ENCODE results near the gene FGD6. TPM values are rescaled to one million over a fixed set of nuclear protein-coding genes. Genes with fewer than 3 reads are reported as not detected.

Gene FGD6
- total RNA-seq, 1 experiment from 2014 or later: 23.5 TPM

DNA sequence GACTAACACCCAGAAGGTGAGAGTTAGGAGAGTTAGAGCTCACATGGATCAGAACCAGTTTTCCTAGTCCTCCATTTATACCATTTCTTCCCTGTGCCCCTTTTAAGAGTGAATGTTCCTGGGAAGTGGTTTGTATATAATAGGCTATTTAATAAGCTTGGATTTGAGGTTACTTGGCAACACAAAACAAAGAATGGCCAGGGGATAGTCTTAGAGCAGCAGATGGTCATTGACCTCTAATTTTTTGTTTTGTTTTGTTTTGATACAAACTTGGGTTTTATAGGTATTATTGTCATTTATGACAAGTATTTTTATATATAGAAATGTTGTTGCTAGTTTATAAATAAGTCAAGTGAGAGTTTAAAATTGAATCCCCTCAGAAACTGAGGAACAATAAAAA, 36.1 kb upstream of the FGD6 start:
- Mint-ChIP-seq H3K36me3 (ENCODE audit: insufficient read depth, unreplicated experiment) (peaks cover 50% of the 10 kb centered on the region), H3K4me1 (ENCODE audit: low read depth, unreplicated experiment) (peaks cover 4% of the 10 kb centered on the region), H3K27ac (ENCODE audit: unreplicated experiment) (no peak overlapping the region), H3K27me3 (ENCODE audit: insufficient read depth, unreplicated experiment) (no peaks in the 10 kb centered on the region), H3K4me3 (ENCODE audit: unreplicated experiment) (no peak overlapping the region), H3K9me3 (ENCODE audit: unreplicated experiment) (no peaks in the 10 kb centered on the region)
- Histone ChIP-seq H3K4me1 (0 out of 2 replicates have a peak, but pooled peaks cover under 1% of the 10 kb centered on the region), H3K36me3 (ENCODE audit: control insufficient read depth, insufficient read depth, low read length) (no peaks in the 10 kb centered on the region), H3K27me3 (replicated peaks; ENCODE audit: control insufficient read depth, insufficient read depth, low read length) (no peaks in the 10 kb centered on the region), H3K9me3 (no peaks in the 10 kb centered on the region), H3K4me3 (ENCODE audit: low read depth, low read length) (no peak overlapping the region)
- ChIA-PET POLR2A (no interaction called here), CTCF (no interaction called here)
- BruUV-seq (replicated peaks): no TSS peak
- TF ChIP-seq, protein P1, sequence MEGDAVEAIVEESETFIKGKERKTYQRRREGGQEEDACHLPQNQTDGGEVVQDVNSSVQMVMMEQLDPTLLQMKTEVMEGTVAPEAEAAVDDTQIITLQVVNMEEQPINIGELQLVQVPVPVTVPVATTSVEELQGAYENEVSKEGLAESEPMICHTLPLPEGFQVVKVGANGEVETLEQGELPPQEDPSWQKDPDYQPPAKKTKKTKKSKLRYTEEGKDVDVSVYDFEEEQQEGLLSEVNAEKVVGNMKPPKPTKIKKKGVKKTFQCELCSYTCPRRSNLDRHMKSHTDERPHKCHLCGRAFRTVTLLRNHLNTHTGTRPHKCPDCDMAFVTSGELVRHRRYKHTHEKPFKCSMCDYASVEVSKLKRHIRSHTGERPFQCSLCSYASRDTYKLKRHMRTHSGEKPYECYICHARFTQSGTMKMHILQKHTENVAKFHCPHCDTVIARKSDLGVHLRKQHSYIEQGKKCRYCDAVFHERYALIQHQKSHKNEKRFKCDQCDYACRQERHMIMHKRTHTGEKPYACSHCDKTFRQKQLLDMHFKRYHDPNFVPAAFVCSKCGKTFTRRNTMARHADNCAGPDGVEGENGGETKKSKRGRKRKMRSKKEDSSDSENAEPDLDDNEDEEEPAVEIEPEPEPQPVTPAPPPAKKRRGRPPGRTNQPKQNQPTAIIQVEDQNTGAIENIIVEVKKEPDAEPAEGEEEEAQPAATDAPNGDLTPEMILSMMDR (IDR thresholded peaks at IDR 0.05; ENCODE audit: insufficient read depth in 1 of 2, low read depth in 1 of 2, low read length in 1 of 2, severe bottlenecking in 1 of 2, unreplicated experiment in 1 of 2): no peak
- intact Hi-C loops (cut with micrococcal nuclease; ENCODE audit: unreplicated experiment): no loop called here
- DNase-seq: no peak

DNA sequence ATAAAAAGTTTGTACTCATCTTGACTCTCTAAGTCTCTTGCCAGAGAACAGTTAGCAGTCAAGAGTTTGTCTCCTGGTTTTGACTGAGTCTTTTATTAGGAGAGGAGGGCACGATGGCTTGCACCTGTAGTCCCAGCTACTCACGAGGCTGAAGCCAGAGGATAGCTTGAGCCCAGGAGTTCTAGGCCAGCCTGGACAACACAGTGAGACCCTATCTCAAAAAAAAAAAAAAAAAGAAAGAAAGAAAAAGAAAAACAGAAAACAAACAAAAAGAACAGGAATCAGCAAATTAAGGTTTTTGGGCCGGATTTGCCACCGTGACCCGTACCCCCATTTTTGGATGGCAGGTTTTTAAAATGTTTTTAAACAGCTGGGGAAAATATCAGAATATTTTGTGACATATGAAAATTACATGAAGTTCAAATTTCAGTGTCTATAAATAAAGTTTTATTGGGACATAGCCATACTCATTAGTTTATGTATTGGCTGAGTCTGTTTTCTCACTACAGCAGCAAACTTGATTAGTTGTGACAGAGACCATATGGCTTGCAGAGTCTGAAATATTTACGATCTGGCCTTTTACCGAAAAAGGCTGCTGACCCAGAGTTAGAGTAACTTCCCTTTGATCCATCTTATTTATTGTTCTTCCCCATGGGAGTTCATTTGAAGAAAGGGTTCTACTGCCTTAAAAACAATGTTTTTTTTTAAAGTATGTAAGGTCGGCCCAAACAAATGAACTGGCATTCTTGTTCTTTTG, 31.5 kb upstream of the FGD6 start:
- Histone ChIP-seq H3K27me3 (replicated peaks; ENCODE audit: control insufficient read depth, insufficient read depth, low read length) (no peaks in the 10 kb centered on the region), H3K4me1 (0 out of 2 replicates have a peak, but pooled peaks cover 3% of the 10 kb centered on the region), H3K4me3 (ENCODE audit: low read depth, low read length) (no peak overlapping the region), H3K36me3 (ENCODE audit: control insufficient read depth, insufficient read depth, low read length) (no peaks in the 10 kb centered on the region), H3K9me3 (no peaks in the 10 kb centered on the region)
- H3K9me3 Mint-ChIP-seq (ENCODE audit: unreplicated experiment): no peaks in the 10 kb centered on the region
- DNase-seq: no peak
- ChIA-PET POLR2A (no interaction called here), CTCF (no interaction called here)
- H3K4me3 Mint-ChIP-seq (ENCODE audit: unreplicated experiment): no peak overlapping the region
- intact Hi-C loops (cut with micrococcal nuclease; ENCODE audit: unreplicated experiment): no loop called here
- peaks cover 8% of the 10 kb centered on the region for H3K4me1 Mint-ChIP-seq (ENCODE audit: low read depth, unreplicated experiment)
- BruUV-seq (replicated peaks): no TSS peak
- no peak overlapping the region for H3K27ac Mint-ChIP-seq (ENCODE audit: unreplicated experiment)
- no peaks in the 10 kb centered on the region for H3K27me3 Mint-ChIP-seq (ENCODE audit: insufficient read depth, unreplicated experiment)
- peaks cover 30% of the 10 kb centered on the region for H3K36me3 Mint-ChIP-seq (ENCODE audit: insufficient read depth, unreplicated experiment)
- TF ChIP-seq, protein P1 (IDR thresholded peaks at IDR 0.05; ENCODE audit: insufficient read depth in 1 of 2, low read depth in 1 of 2, low read length in 1 of 2, severe bottlenecking in 1 of 2, unreplicated experiment in 1 of 2): no peak

DNA sequence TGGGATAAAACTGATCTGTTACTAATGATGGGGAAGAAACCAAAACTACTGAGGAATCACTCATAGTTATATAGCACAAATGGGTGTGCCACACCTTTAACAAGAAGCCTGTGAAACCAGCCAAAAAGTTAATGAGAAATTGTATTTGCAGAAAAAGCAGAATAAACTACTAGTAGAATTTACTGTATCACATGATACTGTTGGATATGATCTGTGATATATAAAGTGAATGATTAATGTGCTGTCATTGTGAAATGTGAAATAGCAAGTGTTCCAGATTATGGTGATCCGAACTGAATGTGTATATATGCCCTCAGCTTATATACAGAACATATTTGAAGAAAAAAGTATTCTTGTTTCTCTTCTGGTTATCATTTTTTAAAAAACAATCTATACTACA, 30.8 kb upstream of the FGD6 start:
- Mint-ChIP-seq H3K4me3 (ENCODE audit: unreplicated experiment) (no peak overlapping the region), H3K27me3 (ENCODE audit: insufficient read depth, unreplicated experiment) (no peaks in the 10 kb centered on the region), H3K4me1 (ENCODE audit: low read depth, unreplicated experiment) (peaks cover 8% of the 10 kb centered on the region), H3K9me3 (ENCODE audit: unreplicated experiment) (no peaks in the 10 kb centered on the region), H3K36me3 (ENCODE audit: insufficient read depth, unreplicated experiment) (peaks cover 32% of the 10 kb centered on the region), H3K27ac (ENCODE audit: unreplicated experiment) (no peak overlapping the region)
- POLR2A ChIA-PET: interaction anchor here (0.6 kb wide), 1 partner anchor 8 kb away, joined by 3 read pairs; no protein-coding TSS in a partner anchor
- TF ChIP-seq, protein P1 (IDR thresholded peaks at IDR 0.05; ENCODE audit: insufficient read depth in 1 of 2, low read depth in 1 of 2, low read length in 1 of 2, severe bottlenecking in 1 of 2, unreplicated experiment in 1 of 2): no peak
- no peaks in the 10 kb centered on the region for H3K36me3 ChIP-seq (ENCODE audit: control insufficient read depth, insufficient read depth, low read length)
- no peak for DNase-seq
- intact Hi-C loops (cut with micrococcal nuclease; ENCODE audit: unreplicated experiment): no loop called here
- CTCF ChIA-PET: no interaction called here
- 0 out of 2 replicates have a peak, but pooled peaks cover 3% of the 10 kb centered on the region for H3K4me1 ChIP-seq
- H3K27me3 ChIP-seq (replicated peaks; ENCODE audit: control insufficient read depth, insufficient read depth, low read length): no peaks in the 10 kb centered on the region
- H3K9me3 ChIP-seq: no peaks in the 10 kb centered on the region
- no TSS peak for BruUV-seq (replicated peaks)
- H3K4me3 ChIP-seq (ENCODE audit: low read depth, low read length): no peak overlapping the region
